ENCODE results near the gene CPA5. TPM values are rescaled to one million over a fixed set of nuclear protein-coding genes. Genes with fewer than 3 reads are reported as not detected.

CPA5 gene
- total and polyA plus RNA-seq, 2 of the 8 experiments (the other 6 are each of a cell fraction or from before 2014, with no cell fraction given) = 0.12 TPM; not detected in 1

GRCh38 chr7:130356121-130356875 is 11.7 kb downstream of the CPA5 start (continued):
- no peak for TF ChIP-seq CBX5 (IDR thresholded peaks at IDR 0.05; ENCODE audit: low read depth, low read length)
- TF ChIP-seq USF2 (IDR thresholded peaks at IDR 0.05; ENCODE audit: low read length) = no peak
- TF ChIP-seq KDM5A (IDR thresholded peaks at IDR 0.05; ENCODE audit: low read length) = no peak
- TF ChIP-seq HDAC2 (IDR thresholded peaks at IDR 0.05; ENCODE audit: borderline replicate concordance in 1 of 2, low read depth in 2 of 2, low read length in 2 of 2) = peak in 1 of 2 experiments; percentile 66; a peak in 1 of 4 replicates
- no peak for TF ChIP-seq SIRT6 (IDR thresholded peaks at IDR 0.05; ENCODE audit: low read length)
- TF ChIP-seq POLR2A (IDR thresholded peaks at IDR 0.05; ENCODE audit: control extremely low read depth in 1 of 2, low read depth in 2 of 2, low read length in 2 of 2) = no peak
- TF ChIP-seq E2F6 (IDR thresholded peaks at IDR 0.05) = no peak
- TF ChIP-seq SP1 (IDR thresholded peaks at IDR 0.05; ENCODE audit: low read depth, low read length) = peak; percentile 91
- TF ChIP-seq ATF2 (IDR thresholded peaks at IDR 0.05; ENCODE audit: low read length) = 0 out of 2 replicates have a peak, but pooled peaks have one; percentile 25
- no peak for TF ChIP-seq RXRA (IDR thresholded peaks at IDR 0.05; ENCODE audit: insufficient read depth, low read depth, low read length)
- TF ChIP-seq TAF1 (IDR thresholded peaks at IDR 0.05; ENCODE audit: low read depth, low read length) = no peak
- TF ChIP-seq TAF7 (optimal IDR thresholded peaks at IDR 0.05; ENCODE audit: borderline replicate concordance, low read depth, low read length) = no peak
- TF ChIP-seq JUND (IDR thresholded peaks at IDR 0.05; ENCODE audit: low read length) = no peak
- TF ChIP-seq EP300 (IDR thresholded peaks at IDR 0.05; ENCODE audit: borderline replicate concordance in 1 of 2, low read depth in 2 of 2, low read length in 2 of 2) = peak in 1 of 2 experiments; percentile 87; a peak in 1 of 3 replicates
- no peak for TF ChIP-seq BCL11A (IDR thresholded peaks at IDR 0.05; ENCODE audit: low read depth in 2 of 2, low read length in 2 of 2)
- TF ChIP-seq CHD2 (IDR thresholded peaks at IDR 0.05; ENCODE audit: low read length) = peak; percentile 54; the same call in 1 of the 2 replicates
- no peak; the same call in 1 of the 2 replicates for TF ChIP-seq YY1 (IDR thresholded peaks at IDR 0.05; ENCODE audit: low read depth, low read length)
- TF ChIP-seq CEBPB (IDR thresholded peaks at IDR 0.05; ENCODE audit: low read depth, low read length) = no peak
- TF ChIP-seq TCF12 (IDR thresholded peaks at IDR 0.05; ENCODE audit: low read depth, low read length) = 0 out of 2 replicates have a peak, but pooled peaks have one; percentile 58
- TF ChIP-seq NANOG (IDR thresholded peaks at IDR 0.05; ENCODE audit: insufficient read depth, low read depth, low read length, poor library complexity, severe bottlenecking) = no peak
- TF ChIP-seq TEAD4 (IDR thresholded peaks at IDR 0.05; ENCODE audit: low read depth, low read length) = peak; percentile 98

All from H1 (cell line).